ENCODE measurements around the gene CENPP.
"Not testable (repeated sequence)": the region's sequence is repeated elsewhere in the genome, so short reads cannot be mapped to it uniquely, and the experiment has no call there.

The CENPP gene

DNA sequence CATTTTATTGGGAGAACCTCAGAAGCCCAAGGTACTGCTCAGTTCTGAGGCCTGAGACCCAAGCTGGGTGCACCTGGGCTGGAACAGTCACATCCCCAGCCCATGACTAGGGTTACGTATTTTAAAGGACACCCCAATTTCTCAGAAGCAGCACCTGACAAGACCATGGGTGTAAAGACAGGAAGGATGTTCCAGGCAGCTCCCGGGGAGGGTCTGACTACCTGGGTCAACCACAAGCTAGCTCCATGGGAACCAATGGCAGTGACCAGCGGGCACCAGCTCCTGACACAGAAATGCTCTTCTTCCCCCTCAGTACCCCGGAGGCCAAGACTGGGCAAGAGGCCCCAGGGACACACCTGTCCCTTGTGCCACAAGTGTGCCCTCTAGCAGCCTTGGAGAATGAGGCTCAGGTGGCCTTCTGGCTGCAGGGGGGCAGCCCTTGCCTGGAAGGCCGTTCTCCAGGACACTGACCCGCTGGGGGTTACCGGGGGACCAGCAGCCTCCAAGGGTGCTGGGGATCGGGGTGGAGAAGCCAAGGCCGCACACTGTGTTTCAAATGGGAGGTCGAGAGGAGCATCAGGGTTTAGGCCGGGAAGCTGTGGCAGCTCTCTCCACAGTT is 291.6 kb downstream of the CENPP start:
- no peak for DNase-seq

GRCh38 chr9:92617951-92618510 is 292.3 kb downstream of the CENPP start:
- no peak for DNase-seq

- no peak for DNase-seq
Observed at GRCh38 chr9:92618633-92619225, 293.0 kb downstream of the CENPP start.

- DNase-seq = no peak
Observed at GRCh38 chr9:92619601-92620300, 294.0 kb downstream of the CENPP start.

- DNase-seq = no peak
Observed at GRCh38 chr9:92620845-92621244, 295.1 kb downstream of the CENPP start.

DNA sequence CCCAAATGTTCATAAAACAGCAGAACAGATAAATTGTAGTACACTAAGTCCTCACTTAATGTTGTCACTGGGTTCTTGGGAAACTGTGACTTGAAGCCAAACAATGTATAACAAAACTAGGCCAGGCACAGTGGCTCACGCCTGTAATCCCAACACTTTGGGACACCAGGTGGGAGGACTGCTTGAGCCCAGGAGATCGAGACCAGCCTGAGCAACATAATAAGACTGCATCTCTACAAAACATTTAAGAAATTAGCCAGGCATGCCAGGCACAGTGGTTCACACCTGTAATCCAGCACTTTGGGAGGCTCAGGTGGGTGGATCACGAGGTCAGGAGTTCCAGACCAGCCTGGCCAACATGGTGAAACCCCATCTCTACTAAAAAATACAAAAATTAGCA is 298.2 kb downstream of the CENPP start:
- DNase-seq = not testable (repeated sequence)

GRCh38 chr9:92626484-92626883 is 300.7 kb downstream of the CENPP start:
- no peak for DNase-seq

DNA sequence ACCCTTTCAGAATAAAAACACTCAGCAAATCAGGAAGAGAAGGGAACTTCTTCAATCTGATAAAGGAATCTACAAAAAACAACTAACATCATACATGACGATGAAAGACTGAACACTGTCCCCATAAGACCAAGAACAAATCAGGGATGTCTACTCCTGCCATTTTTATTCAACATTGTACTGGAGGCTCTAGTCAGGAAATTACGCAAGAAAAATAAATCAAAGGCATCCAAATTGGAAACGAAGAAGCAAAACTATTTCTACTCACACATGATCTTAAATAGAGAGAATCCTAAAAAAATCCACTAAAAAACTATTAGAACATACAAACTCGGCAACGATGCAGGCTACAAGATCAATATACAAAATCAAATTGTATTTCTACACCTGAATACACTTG is 301.9 kb downstream of the CENPP start:
- no peak for DNase-seq

- DNase-seq = no peak
Observed at GRCh38 chr9:92631452-92632343, 305.9 kb downstream of the CENPP start.

- DNase-seq = no peak
Observed at GRCh38 chr9:92632641-92633040, 306.9 kb downstream of the CENPP start.

DNA sequence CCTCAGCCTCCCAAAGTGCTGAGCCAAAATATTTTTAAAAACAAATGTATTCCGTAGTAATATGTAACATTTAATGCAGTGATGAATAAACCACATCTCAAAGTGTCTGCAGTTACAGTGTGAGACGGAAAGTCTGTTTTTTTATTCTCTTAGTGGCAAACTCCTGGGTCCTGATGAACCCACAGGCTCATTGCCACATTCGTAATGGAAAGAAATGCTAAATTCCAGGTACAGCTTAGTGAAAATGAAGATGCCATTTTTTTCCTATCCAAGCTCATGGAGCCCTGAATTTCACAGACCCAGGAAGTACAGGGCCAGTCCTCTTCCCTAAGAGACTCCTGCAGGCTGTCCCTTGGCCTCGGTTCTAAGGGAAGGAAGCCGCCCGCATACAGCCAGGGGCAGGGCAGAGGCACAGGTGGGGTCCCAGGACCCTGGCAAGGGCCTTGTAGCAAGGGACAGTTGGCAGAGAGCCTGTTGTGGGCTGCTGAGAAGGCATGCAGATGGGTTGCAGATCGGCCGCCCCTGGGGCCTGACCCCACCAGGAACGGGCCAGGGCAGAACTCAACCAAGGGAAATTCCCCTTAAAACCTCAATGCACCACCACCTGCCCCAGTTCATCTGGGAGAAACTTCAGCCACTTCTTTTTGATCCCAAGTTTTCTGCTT is 308.0 kb downstream of the CENPP start:
- DNase-seq = no peak

DNA sequence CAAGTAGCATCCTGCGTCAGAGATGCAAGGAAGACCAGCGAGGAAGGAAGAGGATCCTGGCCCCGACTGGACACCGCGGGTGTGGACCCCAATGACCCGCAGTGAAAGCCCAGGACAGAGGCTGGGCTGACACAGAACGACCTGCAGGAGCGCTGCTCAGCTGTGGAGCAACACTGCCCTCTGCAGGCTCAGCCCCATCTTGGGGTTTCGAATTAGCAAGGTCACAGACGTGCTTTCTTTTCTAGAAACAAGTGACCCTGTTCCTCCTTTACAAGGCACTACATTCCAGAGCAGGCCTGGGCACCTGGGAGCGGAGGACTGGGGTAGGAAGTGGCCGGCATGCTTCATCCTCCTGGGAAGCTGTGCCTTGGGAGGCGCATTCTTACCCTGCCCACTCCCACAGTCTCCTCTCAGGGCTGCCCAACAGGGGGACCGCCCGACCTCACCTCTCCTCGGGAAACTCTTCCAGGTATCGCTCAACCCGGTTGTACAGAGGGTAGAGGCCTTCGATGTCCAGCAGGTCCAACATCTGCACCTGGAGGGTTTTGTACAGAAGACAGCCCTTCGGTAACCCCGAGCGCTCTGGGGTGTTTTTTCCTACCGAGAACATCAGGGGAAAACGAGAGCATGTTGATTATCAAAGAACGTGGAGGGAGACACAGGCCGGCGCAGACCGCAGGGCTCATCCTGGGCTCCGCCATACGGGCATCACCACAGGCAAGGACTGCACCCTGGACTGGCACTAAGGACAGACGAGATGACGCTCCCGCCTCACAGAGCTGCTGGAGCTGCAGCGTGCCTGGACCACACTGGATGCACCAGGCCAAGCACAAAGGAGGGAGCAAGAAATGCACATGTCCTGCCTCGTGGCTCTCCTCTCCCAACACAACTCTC is 309.2 kb downstream of the CENPP start:
- peak; percentile 65 for DNase-seq

GRCh38 chr9:92635760-92636159 is 310.0 kb downstream of the CENPP start:
- DNase-seq = no peak

DNA sequence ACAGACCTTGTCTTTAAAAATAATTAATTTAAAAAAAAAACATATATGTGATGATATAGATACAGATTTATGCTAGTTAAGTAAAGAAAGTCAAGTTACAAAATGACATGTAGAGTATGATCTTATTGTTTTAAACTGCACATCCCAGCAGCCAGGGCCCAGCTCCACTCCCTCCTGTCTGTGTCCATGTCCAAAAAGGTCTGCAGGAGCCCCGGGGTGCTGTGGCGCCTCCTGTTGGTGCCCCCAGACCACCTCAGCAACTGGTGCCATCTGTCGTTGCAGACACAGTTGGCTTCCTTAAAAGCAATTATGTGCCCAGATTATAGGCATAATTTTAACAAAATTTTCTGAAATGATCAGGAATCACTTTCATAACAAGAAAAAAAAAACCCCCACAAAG is 310.9 kb downstream of the CENPP start:
- no peak for DNase-seq

DNA sequence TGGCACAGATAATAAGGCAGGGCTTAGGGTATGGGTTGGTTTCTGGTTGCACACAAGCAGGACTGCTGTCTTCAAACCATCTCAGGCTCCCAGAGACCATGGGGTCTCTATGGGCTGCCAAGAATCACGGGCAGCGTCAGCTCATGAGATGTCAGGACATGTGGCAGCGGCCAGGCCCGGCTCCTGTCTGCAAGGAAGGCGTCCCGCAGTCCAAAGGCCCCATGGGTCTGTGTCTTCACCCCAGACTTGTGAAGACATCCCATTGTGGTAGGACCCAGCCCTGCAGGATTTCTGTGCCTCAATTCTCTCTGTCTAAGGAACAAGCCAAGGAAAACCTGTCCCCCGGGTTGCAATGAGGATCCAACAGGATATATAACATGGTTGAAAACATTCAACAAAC is 311.6 kb downstream of the CENPP start:
- DNase-seq = no peak

- DNase-seq = no peak
Observed at GRCh38 chr9:92637886-92638620, 312.3 kb downstream of the CENPP start.

GRCh38 chr9:92638621-92639101 is 312.9 kb downstream of the CENPP start:
- DNase-seq = no peak

DNA sequence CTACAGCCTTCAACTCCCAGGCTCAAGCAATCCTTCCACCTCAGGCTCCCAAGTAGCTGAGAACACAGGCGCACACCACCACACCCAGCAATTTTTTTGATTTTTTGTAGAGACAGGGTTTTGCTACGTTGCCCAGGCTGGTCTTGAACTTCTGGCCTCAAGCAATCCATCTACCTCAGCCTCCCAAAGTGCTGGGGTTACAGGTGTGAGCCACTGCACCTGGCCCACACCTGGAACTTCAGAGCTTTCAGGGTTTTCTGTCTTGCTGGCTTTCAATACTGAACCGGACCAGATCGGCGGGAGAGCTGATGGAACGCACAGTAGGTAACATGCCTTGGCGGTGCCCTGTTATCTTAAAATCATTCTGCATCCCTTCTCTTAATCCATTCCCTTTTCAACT is 313.4 kb downstream of the CENPP start:
- no peak for DNase-seq

- DNase-seq = no peak
Observed at GRCh38 chr9:92639791-92640271, 314.1 kb downstream of the CENPP start.
